ENCODE measurements around the gene ANTXR1. TPM values are rescaled to one million over a fixed set of nuclear protein-coding genes. Genes with fewer than 3 reads are reported as not detected.

ANTXR1 gene
- total RNA-seq, 1 donor from 2014 or later, result 7.8 TPM

DNA sequence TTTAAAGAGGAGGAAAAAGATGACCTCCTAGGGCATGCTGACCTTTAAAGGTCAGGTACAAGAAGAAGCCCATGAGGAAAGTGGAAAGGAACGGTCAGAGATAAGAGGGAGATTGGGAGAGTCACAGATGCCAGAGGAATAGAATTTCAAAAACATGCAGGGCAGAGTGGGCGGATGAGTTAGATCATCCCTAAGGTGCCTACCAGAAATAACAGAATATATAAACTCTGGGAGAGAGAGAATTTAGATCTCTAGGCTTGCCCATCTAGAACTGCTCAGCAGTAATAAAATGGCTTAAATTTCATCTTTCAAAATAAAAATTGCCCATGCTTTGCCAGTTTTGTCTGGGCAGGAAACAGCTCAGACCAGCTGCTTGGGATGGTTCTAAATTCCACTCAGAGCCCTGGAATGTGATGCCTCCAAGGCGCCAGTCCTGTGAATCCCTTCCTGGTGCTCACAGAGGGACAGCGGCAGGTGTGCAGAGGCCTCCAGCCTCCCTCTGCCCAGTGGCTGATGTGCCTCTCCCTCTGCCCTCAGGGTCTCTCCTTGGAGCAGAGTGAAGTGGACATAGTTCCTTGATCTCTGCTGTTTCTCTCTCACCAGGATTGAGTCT lies 130.9 kb downstream of the ANTXR1 start:
- no peak overlapping the region for H3K4me3 ChIP-seq (ENCODE audit: low read depth, low read length)
- no peak for DNase-seq (ENCODE audit: low read depth)
- TF ChIP-seq, protein P1, sequence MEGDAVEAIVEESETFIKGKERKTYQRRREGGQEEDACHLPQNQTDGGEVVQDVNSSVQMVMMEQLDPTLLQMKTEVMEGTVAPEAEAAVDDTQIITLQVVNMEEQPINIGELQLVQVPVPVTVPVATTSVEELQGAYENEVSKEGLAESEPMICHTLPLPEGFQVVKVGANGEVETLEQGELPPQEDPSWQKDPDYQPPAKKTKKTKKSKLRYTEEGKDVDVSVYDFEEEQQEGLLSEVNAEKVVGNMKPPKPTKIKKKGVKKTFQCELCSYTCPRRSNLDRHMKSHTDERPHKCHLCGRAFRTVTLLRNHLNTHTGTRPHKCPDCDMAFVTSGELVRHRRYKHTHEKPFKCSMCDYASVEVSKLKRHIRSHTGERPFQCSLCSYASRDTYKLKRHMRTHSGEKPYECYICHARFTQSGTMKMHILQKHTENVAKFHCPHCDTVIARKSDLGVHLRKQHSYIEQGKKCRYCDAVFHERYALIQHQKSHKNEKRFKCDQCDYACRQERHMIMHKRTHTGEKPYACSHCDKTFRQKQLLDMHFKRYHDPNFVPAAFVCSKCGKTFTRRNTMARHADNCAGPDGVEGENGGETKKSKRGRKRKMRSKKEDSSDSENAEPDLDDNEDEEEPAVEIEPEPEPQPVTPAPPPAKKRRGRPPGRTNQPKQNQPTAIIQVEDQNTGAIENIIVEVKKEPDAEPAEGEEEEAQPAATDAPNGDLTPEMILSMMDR (conservative IDR thresholded peaks at IDR 0.05; ENCODE audit: low read depth, low read length), result no peak

DNA sequence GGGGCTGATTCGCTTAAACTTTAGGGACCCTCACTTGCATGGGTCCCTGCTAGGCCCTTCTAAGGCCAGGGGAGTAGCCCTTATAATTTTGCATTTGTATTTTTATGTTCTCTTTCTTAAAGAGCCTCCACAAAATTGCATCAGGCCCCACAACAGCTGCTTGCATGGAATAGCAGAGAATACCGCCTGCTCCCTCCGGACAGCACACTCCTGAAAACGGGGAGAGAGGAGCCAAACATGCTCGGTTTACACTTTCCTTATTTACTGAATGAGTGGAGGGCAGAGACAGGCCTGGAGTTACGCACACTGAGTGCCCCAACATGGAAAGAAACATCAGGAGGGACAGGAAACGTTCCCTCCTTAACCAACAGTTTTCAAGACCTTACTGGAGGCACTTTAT lies 132.2 kb downstream of the ANTXR1 start:
- TF ChIP-seq, protein P1 (conservative IDR thresholded peaks at IDR 0.05; ENCODE audit: low read depth, low read length), result no peak
- DNase-seq (ENCODE audit: low read depth), result no peak
- H3K4me3 ChIP-seq (ENCODE audit: low read depth, low read length), result no peak overlapping the region

DNA sequence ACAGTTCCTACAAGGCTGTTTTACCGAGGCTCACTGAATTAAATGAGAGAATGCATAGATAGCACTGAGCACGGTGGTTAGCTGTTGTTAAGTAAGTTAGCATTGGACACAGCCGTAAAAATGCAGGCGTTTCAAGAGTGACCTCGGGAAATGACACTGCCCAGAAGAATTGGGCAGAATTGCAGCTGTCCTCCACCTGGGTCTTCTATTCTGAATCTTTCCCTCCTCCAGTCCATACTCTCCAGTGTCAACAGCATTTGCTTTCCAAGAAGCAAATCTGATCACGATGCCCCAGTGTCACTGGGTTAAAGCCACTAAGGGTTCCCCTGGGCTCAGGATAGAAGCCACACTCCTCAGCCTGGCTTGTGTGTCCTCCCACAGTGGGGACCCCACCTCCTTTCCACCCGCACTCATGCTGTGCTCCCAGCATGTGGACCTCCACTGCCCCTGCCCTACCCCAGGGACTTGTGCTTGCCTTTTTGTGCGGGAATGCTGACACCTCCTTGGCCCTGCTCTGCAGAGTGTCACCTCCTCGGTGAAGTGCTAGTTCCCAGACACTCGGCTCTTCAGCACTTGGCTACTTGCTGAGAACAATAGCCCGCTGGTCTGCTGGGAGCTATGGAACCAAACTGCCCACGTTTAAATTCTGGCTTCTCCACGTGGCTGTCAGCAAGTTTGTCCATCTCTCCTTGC lies 135.0 kb downstream of the ANTXR1 start:
- TF ChIP-seq, protein P1 (conservative IDR thresholded peaks at IDR 0.05; ENCODE audit: low read depth, low read length), result no peak
- H3K4me3 ChIP-seq (ENCODE audit: low read depth, low read length), result no peak overlapping the region
- DNase-seq (ENCODE audit: low read depth), result no peak

DNA sequence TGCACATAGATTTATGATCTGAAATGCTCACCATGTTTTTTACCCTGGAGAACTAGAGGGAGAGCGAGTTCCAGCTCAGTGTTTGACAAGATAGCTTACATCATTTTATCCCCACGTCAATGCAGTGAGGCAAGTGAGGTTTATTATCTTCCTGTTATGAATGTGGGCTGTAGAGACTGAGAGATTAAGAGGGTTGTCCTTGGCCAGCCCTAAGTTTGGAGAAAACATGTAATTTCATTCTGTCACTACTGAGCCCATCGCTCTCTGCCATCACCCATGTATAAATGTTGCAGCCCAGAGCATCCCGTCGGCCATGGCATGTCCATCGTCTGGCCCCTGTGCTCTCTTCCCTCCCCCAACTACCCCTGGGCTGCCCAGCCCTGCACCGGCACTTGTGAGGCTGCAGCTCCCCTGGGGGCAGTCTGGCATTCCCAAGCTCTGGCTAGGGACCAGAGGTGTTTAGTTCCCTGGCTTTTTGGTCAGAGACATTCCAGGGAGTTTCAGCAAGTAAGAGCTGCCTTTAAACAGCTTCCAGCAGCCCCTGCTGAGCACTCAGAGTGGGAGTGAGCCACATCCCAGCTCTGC lies 136.7 kb downstream of the ANTXR1 start:
- H3K4me3 ChIP-seq (ENCODE audit: low read depth, low read length), result no peak overlapping the region
- TF ChIP-seq, protein P1 (conservative IDR thresholded peaks at IDR 0.05; ENCODE audit: low read depth, low read length), result no peak
- no peak for DNase-seq (ENCODE audit: low read depth)

DNA sequence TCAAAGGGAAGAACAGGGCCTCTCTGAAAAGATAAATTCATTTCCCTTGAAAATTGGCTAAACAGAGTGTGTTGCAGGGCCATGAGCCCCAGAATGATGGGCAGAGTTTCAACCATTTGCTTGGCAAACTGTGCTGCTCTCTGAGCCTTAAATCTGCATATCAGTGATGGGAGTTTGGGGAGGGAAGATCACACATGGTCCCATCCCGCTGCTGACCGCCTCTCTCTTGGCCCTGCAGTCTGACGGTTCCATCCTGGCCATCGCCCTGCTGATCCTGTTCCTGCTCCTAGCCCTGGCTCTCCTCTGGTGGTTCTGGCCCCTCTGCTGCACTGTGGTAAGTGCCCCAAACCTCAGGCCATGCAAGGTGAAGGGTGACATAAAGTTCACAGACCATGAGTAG lies 139.0 kb downstream of the ANTXR1 start:
- TF ChIP-seq, protein P1 (conservative IDR thresholded peaks at IDR 0.05; ENCODE audit: low read depth, low read length), result no peak
- H3K4me3 ChIP-seq (ENCODE audit: low read depth, low read length), result no peak overlapping the region
- DNase-seq (ENCODE audit: low read depth), result no peak

DNA sequence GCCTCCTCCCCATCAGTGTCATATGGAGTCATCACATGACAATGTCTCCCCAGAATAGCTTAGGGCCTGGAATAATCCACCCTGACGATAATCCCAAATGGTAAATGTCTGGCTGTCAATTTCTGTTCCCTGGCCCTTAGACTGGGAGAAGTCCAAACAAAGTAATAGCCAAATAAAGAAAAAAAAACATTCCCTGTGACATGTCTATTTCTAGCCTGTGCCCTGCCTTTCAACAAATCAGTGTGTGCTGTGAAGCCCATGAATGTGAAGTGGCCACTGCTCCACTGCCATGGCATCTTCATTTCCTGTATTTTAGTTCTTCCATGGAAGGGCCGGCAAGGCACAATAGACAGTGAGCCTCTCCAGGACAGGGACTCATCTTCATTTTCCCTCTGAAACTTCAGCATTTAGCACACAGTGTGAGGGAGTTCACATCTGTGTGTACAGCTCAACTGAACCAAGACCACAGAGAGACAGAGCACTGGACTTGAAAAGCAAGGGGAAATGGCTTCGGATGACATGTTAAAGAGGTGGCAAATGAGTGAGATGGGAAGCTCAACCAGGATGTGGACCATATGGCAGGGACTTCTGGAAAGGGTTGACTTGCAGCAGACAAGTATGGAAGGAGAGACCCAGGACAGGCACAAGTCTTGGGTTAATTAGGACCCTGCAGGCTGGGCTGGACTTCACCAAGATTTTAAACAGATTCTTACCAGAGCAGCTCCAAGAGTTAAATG lies 140.0 kb downstream of the ANTXR1 start:
- DNase-seq (ENCODE audit: low read depth), result no peak
- H3K4me3 ChIP-seq (ENCODE audit: low read depth, low read length), result no peak overlapping the region
- TF ChIP-seq, protein P1 (conservative IDR thresholded peaks at IDR 0.05; ENCODE audit: low read depth, low read length), result no peak

All from epithelial cell of proximal tubule (primary cell).